Nephron (organoid): ENCODE measurements around the gene FUBP3.

Experiments used
- H3K27ac Mint-ChIP-seq, 3 experiments: 2 replicates each; pipeline ENCODE4 v1.8.0; 2020; ENCODE audit warnings: mixed read lengths in 3 of 3, mild to moderate bottlenecking in 2 of 3, moderate library complexity in 1 of 3
- H3K27me3 Mint-ChIP-seq: 2 replicates; pipeline ENCODE4 v1.8.0; 2021; ENCODE audit warnings: low read depth, mild to moderate bottlenecking, moderate library complexity, mixed read lengths
- H3K36me3 Mint-ChIP-seq: 2 replicates; pipeline ENCODE4 v1.8.0; 2020; ENCODE audit warnings: low read depth, mixed read lengths
- H3K4me1 Mint-ChIP-seq: 2 replicates; pipeline ENCODE4 v1.8.0; 2020; ENCODE audit warnings: mixed read lengths
- H3K4me3 Mint-ChIP-seq, 3 experiments: 2 replicates each; pipeline ENCODE4 v1.8.0; 2020; ENCODE audit warnings: mild to moderate bottlenecking in 3 of 3, mixed read lengths in 3 of 3, moderate library complexity in 2 of 3
- H3K9me3 Mint-ChIP-seq: 2 replicates; pipeline ENCODE4 v1.8.0; 2020; ENCODE audit warnings: mixed read lengths
- TF ChIP-seq, protein P1 (sequence below), 3 experiments: fragments of 200-600 bp; sonication (generic); IDR thresholded peaks; one replicate each; pipeline ENCODE4 v1.5.0; 2021; ENCODE audit warnings: antibody characterized with exemption in 3 of 3; ENCODE audit not compliant: unreplicated experiment in 3 of 3

FUBP3 gene

DNA sequence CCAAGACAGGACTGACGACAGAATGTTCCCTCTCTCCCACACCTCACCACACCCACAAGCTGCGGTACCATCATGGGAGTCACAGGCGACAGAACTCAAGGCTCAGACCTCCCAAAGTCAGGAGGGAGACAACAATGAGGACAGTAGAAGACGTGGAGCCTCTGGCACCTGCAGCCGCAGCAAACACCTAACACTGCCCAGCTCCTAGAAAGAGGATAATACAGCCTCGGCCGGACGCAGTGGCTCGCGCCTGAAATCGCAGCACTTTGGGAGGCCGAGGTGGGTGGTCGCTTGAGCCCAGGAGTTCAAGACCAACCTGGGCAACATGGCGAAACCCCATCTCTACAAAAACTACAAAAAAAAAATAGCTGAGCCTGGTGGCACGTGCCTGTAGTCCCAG lies 71.8 kb downstream of the FUBP3 start:
- TF ChIP-seq, protein P1, sequence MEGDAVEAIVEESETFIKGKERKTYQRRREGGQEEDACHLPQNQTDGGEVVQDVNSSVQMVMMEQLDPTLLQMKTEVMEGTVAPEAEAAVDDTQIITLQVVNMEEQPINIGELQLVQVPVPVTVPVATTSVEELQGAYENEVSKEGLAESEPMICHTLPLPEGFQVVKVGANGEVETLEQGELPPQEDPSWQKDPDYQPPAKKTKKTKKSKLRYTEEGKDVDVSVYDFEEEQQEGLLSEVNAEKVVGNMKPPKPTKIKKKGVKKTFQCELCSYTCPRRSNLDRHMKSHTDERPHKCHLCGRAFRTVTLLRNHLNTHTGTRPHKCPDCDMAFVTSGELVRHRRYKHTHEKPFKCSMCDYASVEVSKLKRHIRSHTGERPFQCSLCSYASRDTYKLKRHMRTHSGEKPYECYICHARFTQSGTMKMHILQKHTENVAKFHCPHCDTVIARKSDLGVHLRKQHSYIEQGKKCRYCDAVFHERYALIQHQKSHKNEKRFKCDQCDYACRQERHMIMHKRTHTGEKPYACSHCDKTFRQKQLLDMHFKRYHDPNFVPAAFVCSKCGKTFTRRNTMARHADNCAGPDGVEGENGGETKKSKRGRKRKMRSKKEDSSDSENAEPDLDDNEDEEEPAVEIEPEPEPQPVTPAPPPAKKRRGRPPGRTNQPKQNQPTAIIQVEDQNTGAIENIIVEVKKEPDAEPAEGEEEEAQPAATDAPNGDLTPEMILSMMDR (IDR thresholded peaks at IDR 0.05; ENCODE audit: unreplicated experiment in 3 of 3): no peak

GRCh38 chr9:130651752-130652151 lies 72.4 kb downstream of the FUBP3 start:
- Mint-ChIP-seq H3K36me3 (no peaks in the 10 kb centered on the region), H3K27me3 (peaks cover 74% of the 10 kb centered on the region), H3K27ac (no peak overlapping the region), H3K9me3 (peaks cover 3% of the 10 kb centered on the region), H3K4me3 (no peak overlapping the region), H3K4me1 (no peaks in the 10 kb centered on the region)
- TF ChIP-seq, protein P1 (IDR thresholded peaks at IDR 0.05; ENCODE audit: unreplicated experiment in 3 of 3): no peak

More for the DNA sequence above, 71.8 kb downstream of the FUBP3 start:
- Mint-ChIP-seq H3K9me3 (peaks cover 5% of the 10 kb centered on the region), H3K4me1 (no peaks in the 10 kb centered on the region), H3K36me3 (no peaks in the 10 kb centered on the region), H3K4me3 (no peak overlapping the region), H3K27me3 (peaks cover 73% of the 10 kb centered on the region), H3K27ac (no peak overlapping the region)

DNA sequence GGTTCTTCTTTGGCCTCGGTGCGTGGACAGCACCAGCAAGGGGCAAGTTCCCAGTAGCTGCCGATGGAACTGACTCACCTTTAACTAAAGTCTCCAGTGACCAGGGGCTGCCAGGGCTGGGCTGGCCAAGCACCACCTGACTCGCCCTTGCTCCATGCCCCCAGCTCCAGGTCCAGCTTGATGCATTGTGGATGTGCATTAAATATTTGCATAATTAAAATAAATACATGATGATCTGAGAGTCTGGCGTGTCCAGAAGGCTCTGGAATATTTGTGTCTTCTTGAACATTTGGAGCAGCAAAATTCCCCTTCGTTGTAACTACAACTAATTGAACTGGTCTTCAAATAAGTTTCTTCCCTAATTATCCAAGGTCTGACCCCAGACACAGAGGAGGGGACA lies 75.5 kb downstream of the FUBP3 start:
- H3K27ac Mint-ChIP-seq: no peak overlapping the region
- TF ChIP-seq, protein P1 (IDR thresholded peaks at IDR 0.05; ENCODE audit: unreplicated experiment in 3 of 3): no peak
- H3K27me3 Mint-ChIP-seq: peaks cover 90% of the 10 kb centered on the region
- H3K9me3 Mint-ChIP-seq: peaks cover 7% of the 10 kb centered on the region
- no peak overlapping the region for H3K4me3 Mint-ChIP-seq
- no peaks in the 10 kb centered on the region for H3K4me1 Mint-ChIP-seq
- H3K36me3 Mint-ChIP-seq: no peaks in the 10 kb centered on the region

GRCh38 chr9:130658893-130659698 lies 79.7 kb downstream of the FUBP3 start:
- peaks cover 98% of the 10 kb centered on the region for H3K27me3 Mint-ChIP-seq
- no peak overlapping the region for H3K27ac Mint-ChIP-seq
- H3K4me1 Mint-ChIP-seq: peaks cover 6% of the 10 kb centered on the region
- TF ChIP-seq, protein P1 (IDR thresholded peaks at IDR 0.05; ENCODE audit: unreplicated experiment in 3 of 3): no peak
- H3K4me3 Mint-ChIP-seq: peak overlapping the region in 1 of 3 experiments; percentile 57
- H3K9me3 Mint-ChIP-seq: peaks cover 7% of the 10 kb centered on the region
- H3K36me3 Mint-ChIP-seq: no peaks in the 10 kb centered on the region

GRCh38 chr9:130659699-130660248 lies 80.4 kb downstream of the FUBP3 start:
- H3K4me1 Mint-ChIP-seq: peaks cover 6% of the 10 kb centered on the region
- peak overlapping the region in 2 of 3 experiments; percentile 73 to 75 for H3K4me3 Mint-ChIP-seq
- H3K27me3 Mint-ChIP-seq: peaks cover 98% of the 10 kb centered on the region
- TF ChIP-seq, protein P1 (IDR thresholded peaks at IDR 0.05; ENCODE audit: unreplicated experiment in 3 of 3): no peak
- no peaks in the 10 kb centered on the region for H3K36me3 Mint-ChIP-seq
- peaks cover 7% of the 10 kb centered on the region for H3K9me3 Mint-ChIP-seq
- H3K27ac Mint-ChIP-seq: no peak overlapping the region
